SU-DHL-6 (cell line): Measurements from ENCODE around the gene MAST2.

Experiments
- H2AFZ ChIP-seq: fragments of 200-600 bp; sonication (generic); 2 replicates; pipeline ENCODE4 v1.6.1; 2014; ENCODE audit warnings: low read depth, mild to moderate bottlenecking, moderate library complexity, mixed read lengths, antibody characterized with exemption, low read length; ENCODE audit not compliant: severe bottlenecking
- H3F3A ChIP-seq: fragments of 200-600 bp; shearing (Covaris generic); 2 replicates; pipeline ENCODE4 v1.6.0; 2016; ENCODE audit warnings: antibody characterized with exemption, mild to moderate bottlenecking; ENCODE audit not compliant: insufficient read depth
- H3K27ac ChIP-seq: fragments of 200-600 bp; sonication (generic); 2 replicates; pipeline ENCODE4 v1.5.1; 2016; ENCODE audit warnings: low read depth, mild to moderate bottlenecking, low read length, moderate library complexity, mixed read lengths
- H3K27me3 ChIP-seq: fragments of 200-600 bp; sonication (generic), shearing (Covaris generic); 2 replicates; pipeline ENCODE4 v1.6.0; 2014; ENCODE audit warnings: mild to moderate bottlenecking, low read length
- H3K36me3 ChIP-seq: fragments of 200-600 bp; sonication (generic); 2 replicates; pipeline ENCODE4 v1.6.1; 2014; ENCODE audit warnings: mild to moderate bottlenecking, low read length, mixed read lengths
- H3K4me2 ChIP-seq: fragments of 300-600, 200-600 bp; shearing (Covaris generic), sonication (generic); 2 replicates; pipeline ENCODE4 v1.6.0; 2014; ENCODE audit warnings: low read length, low read depth, mild to moderate bottlenecking; ENCODE audit not compliant: poor library complexity, severe bottlenecking
- H3K4me3 ChIP-seq: fragments of 200-600 bp; sonication (generic); 2 replicates; pipeline ENCODE4 v1.5.1; 2014; ENCODE audit warnings: antibody characterized with exemption, low read length, mild to moderate bottlenecking, mixed read lengths; ENCODE audit not compliant: insufficient read depth, poor library complexity, severe bottlenecking
- H3K79me2 ChIP-seq: fragments of 200-600 bp; sonication (generic); 2 replicates; pipeline ENCODE4 v1.6.1; 2014; ENCODE audit warnings: mild to moderate bottlenecking, low read length, moderate library complexity; ENCODE audit not compliant: insufficient read depth
- H3K9ac ChIP-seq: fragments of 200-600 bp; sonication (generic); 2 replicates; pipeline ENCODE4 v1.7.0; 2014; ENCODE audit warnings: mild to moderate bottlenecking, low read length
- H3K9me2 ChIP-seq: fragments of 200-600 bp; sonication (generic); replicated peaks from 2 replicates; pipeline ENCODE4 v1.6.1; 2014; ENCODE audit warnings: low read length; ENCODE audit not compliant: insufficient read depth
- H3K9me3 ChIP-seq: fragments of 200-600 bp; sonication (generic); 2 replicates; pipeline ENCODE4 v1.6.1; 2014; ENCODE audit warnings: low read length, mixed read lengths; ENCODE audit not compliant: insufficient read depth
- H4K20me1 ChIP-seq: fragments of 200-600 bp; sonication (generic); 2 replicates; pipeline ENCODE4 v1.6.1; 2014; ENCODE audit warnings: low read depth, mild to moderate bottlenecking, antibody characterized with exemption, low read length, moderate library complexity, mixed read lengths
- CTCF ChIP-seq: fragments of 200-600 bp; sonication (generic); IDR thresholded peaks from one replicate; pipeline ENCODE4 v1.5.1; 2017; ENCODE audit warnings: antibody characterized with exemption, mild to moderate bottlenecking, low read length, moderate library complexity; ENCODE audit not compliant: insufficient read depth, poor library complexity, severe bottlenecking
- EZH2phosphoT487 ChIP-seq: fragments of 200-600 bp; sonication (generic), shearing (Covaris generic); conservative IDR thresholded peaks from 2 replicates; pipeline ENCODE4 v1.6.1; 2018; ENCODE audit warnings: mild to moderate bottlenecking, antibody characterized with exemption, low read length, moderate library complexity, mixed read lengths

MAST2 gene

GRCh38 chr1:45987204-45987603 lies 183.8 kb downstream of the MAST2 start:
- Histone ChIP-seq H3K27ac (no peak overlapping the region), H3K9me2 (no peaks in the 10 kb centered on the region), H3K36me3 (peaks cover 7% of the 10 kb centered on the region; the same call in 1 of the 2 replicates), H4K20me1 (no peaks in the 10 kb centered on the region), H3K9me3 (no peaks in the 10 kb centered on the region), H3K4me3 (no peak overlapping the region), H2AFZ (no peak overlapping the region), H3F3A (no peaks in the 10 kb centered on the region), H3K27me3 (no peaks in the 10 kb centered on the region), H3K79me2 (peaks cover 50% of the 10 kb centered on the region), H3K9ac (no peak overlapping the region), H3K4me2 (no peak overlapping the region)
- TF ChIP-seq CTCF = no peak
- no peak for TF ChIP-seq EZH2phosphoT487

- no peak for TF ChIP-seq CTCF
- TF ChIP-seq EZH2phosphoT487 = no peak
- Histone ChIP-seq H3K4me2 (no peak overlapping the region), H2AFZ (no peak overlapping the region)
These were observed 185.8 kb downstream of the MAST2 start for GRCh38 chr1:45989249-45989648.

GRCh38 chr1:45994423-45994822 lies 191.0 kb downstream of the MAST2 start:
- Histone ChIP-seq H3K9ac (no peak overlapping the region), H4K20me1 (no peaks in the 10 kb centered on the region), H3K27ac (no peak overlapping the region), H3K27me3 (no peaks in the 10 kb centered on the region), H3F3A (no peaks in the 10 kb centered on the region), H3K36me3 (peaks cover 4% of the 10 kb centered on the region; the same call in 1 of the 2 replicates), H3K9me3 (no peaks in the 10 kb centered on the region), H3K4me2 (no peak overlapping the region), H2AFZ (no peak overlapping the region), H3K9me2 (no peaks in the 10 kb centered on the region), H3K79me2 (peaks cover 61% of the 10 kb centered on the region), H3K4me3 (no peak overlapping the region)
- TF ChIP-seq EZH2phosphoT487 (no peak), CTCF (no peak)

More at GRCh38 chr1:45989249-45989648, 185.8 kb downstream of the MAST2 start:
- no peaks in the 10 kb centered on the region for H3K27me3 ChIP-seq
- H3F3A ChIP-seq = no peaks in the 10 kb centered on the region
- no peaks in the 10 kb centered on the region for H3K9me3 ChIP-seq
- H3K9me2 ChIP-seq = no peaks in the 10 kb centered on the region
- H3K36me3 ChIP-seq = peaks cover 4% of the 10 kb centered on the region; the same call in 1 of the 2 replicates
- no peak overlapping the region for H3K27ac ChIP-seq
- no peak overlapping the region for H3K4me3 ChIP-seq
- H4K20me1 ChIP-seq = no peaks in the 10 kb centered on the region
- H3K9ac ChIP-seq = no peak overlapping the region
- H3K79me2 ChIP-seq = peaks cover 64% of the 10 kb centered on the region
